Transverse colon (tissue), 3 donors: ENCODE data around the gene IL10.

ENCODE experiments used
- EP300 ChIP-seq: sonication (generic); formaldehyde crosslinking; IDR thresholded peaks from one replicate; pipeline ENCODE4 v1.6.1; 2017; ENCODE audit warnings: antibody characterized with exemption, low read depth
- TF ChIP-seq, protein P1 (sequence below), 5 experiments: fragments of 200-600 bp in 3 of 5; fragments of 450-650 bp in 2 of 5; sonication (generic) in 3 of 5; IDR thresholded peaks; 1 replicate in 2 of 5; 2 replicates in 3 of 5; pipeline ENCODE4 v1.5.1; 2016 to 2017; ENCODE audit warnings: antibody characterized with exemption in 5 of 5, inconsistent platforms in 3 of 5, mild to moderate bottlenecking in 2 of 5, moderate library complexity in 1 of 5

DNA sequence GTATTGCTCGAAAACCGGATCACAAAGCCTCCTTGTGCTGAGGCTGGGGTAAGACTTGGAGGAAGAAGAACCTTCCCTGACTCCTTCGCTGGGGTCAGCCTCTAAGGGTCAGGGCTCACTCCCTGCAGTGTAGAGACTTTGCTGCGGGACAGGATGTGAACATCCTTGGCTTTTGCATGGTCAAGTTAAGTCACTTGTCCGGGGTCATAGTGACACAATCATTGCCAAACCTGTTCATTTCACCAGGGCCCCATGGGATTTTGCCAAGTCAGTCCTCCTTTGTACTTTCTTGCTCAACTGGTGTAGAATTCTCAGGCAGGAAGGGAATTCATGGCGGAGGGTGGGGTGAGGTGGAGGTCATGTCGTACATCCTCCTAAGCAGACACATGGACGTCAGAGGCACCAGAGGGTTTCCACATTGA lies 24.7 kb upstream of the IL10 start:
- TF ChIP-seq, protein P1, sequence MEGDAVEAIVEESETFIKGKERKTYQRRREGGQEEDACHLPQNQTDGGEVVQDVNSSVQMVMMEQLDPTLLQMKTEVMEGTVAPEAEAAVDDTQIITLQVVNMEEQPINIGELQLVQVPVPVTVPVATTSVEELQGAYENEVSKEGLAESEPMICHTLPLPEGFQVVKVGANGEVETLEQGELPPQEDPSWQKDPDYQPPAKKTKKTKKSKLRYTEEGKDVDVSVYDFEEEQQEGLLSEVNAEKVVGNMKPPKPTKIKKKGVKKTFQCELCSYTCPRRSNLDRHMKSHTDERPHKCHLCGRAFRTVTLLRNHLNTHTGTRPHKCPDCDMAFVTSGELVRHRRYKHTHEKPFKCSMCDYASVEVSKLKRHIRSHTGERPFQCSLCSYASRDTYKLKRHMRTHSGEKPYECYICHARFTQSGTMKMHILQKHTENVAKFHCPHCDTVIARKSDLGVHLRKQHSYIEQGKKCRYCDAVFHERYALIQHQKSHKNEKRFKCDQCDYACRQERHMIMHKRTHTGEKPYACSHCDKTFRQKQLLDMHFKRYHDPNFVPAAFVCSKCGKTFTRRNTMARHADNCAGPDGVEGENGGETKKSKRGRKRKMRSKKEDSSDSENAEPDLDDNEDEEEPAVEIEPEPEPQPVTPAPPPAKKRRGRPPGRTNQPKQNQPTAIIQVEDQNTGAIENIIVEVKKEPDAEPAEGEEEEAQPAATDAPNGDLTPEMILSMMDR (IDR thresholded peaks at IDR 0.05), result no peak
- TF ChIP-seq EP300, result no peak
